GM19328 (cell line): ENCODE measurements around the gene DROSHA.
"Not testable (repeated sequence)": the region's sequence is repeated elsewhere in the genome, so short reads cannot be mapped to it uniquely, and the experiment has no call there.

Experiments
- ATAC-seq: cut with Tn5 transposase; IDR thresholded peaks from one replicate; pipeline ENCODE4 v1.9.1; 2021; ENCODE audit warnings: mild to moderate bottlenecking, moderate library complexity; ENCODE audit not compliant: unreplicated experiment

Gene DROSHA

DNA sequence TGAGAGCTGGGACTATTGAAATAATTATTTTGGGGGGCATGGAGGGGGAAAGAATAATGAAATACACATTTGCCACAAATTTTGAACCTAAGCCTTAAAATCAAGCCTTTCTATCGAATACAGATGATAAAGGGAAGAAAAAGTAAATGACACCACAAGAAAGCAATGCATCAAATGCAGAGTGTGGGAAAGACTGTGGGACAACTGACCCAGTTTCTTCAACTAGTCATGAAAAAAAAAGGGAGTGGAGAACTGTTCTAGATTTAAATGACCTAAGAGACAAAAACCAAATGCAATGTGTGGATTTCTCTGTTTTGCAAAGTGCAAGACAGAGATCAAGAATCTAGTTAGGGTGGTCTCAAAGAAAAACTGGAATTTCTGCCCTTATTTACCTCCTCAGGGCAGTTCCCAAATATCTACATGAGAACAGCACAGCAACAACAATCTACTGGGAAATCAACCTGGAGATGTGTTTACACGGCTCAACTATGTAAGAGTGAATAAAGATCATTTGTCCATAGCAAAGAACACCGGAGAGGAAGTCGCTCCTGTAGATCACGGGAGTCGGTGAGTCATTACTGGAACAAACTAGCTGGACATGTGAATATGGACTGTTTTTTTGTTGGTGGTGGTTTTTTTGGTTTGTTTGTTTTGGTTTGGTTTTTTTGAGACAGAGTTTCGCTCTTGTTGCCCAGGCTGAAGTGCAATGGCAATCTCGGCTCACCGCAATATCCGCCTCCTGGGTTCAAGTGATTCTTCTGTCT is 145.9 kb downstream of the DROSHA start:
- ATAC-seq = no peak

DNA sequence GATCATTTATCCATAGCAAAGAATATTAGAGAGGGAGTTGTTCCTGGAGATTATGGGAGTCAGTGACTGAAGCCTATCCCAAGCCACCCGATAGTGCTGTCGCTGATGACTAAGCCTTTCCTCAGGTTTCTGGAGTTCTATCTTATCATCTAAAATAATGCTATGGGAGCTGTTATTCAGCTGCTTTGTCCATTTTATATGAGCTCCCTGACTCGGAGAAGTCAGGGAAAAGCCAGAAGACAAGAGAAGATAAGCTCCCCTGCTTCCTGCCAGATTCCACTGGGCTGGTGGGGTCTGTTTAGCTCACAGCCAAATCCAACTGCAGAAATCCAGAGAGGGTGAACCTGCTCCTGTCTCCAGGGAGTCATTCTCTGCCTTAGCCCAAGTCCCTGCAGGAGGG is 148.2 kb downstream of the DROSHA start:
- ATAC-seq = no peak

DNA sequence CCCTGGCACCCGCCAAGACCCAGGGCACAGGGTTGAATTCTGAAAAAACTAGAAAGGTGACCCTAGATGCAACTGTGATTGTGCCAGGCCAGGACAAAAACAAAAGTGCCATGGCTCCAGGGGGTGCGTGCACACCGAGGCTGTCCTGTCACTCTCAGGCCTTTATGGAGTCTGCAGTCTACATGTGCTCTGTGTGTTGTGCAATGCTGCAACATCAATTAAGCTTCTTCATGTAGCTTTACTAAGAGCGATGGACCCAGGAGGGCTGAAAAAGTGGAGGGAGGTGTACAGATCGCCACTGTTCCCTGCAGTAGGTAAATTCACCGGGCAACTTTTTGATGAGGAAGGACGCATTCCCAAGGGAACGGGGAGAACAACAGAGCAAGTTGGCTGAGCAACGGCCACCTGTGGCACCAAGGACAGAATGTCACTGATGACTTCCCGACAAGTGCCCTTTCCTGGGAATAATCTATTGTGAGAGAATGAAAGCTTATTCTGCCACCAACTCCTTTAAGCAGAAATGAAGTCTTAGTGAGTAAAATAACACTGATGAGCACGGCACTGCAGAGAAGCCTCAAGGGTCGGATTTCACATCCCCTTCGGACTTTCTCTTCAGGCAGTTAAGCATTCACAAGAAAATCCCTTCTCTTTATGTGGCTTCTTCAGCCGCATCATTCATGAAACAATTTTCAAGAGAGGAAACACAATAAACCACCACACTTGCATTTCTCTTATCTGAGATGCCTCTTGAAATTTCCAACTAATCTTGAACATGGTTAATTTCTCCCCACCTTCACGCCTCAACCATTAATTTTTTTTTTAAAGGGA is 149.6 kb downstream of the DROSHA start:
- peak; percentile 51 for ATAC-seq

DNA sequence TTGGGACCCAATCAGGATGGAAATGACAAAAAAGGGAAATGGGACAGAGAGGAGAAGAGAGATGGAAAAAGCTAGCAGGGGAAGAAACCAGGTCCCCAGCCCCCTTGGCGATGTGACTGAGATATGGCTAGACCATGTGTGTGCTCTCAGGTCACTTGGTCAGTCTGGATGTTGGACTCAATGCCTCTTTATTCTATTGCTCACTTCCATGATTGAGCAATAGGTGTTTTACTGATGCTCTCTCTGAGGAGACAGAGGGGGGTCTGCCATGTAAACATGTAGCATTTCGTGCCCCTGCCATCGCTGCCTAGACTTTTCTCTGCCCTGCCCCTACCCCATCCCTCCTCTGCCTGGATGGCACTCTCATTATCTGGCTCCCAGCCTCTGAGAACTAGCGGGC is 150.6 kb downstream of the DROSHA start:
- ATAC-seq = no peak

DNA sequence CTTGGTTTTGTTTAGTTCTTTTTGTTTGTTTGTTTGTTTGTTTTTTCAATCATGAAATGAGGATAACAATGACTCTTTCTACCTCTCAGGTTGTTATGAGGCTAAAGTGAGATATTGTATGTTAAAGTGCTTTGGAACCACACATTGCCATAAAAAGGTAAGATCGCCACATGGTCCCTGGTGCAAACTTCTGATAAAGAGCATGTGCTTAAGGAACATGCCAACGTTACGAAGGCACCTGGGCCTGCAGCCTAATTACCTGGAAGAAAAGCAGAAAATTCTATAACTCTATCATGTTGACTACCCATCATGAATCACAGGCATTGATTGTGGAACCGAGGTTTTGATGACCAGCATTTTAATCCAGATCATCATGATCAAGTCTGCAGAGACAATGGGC is 151.8 kb downstream of the DROSHA start:
- no peak for ATAC-seq

DNA sequence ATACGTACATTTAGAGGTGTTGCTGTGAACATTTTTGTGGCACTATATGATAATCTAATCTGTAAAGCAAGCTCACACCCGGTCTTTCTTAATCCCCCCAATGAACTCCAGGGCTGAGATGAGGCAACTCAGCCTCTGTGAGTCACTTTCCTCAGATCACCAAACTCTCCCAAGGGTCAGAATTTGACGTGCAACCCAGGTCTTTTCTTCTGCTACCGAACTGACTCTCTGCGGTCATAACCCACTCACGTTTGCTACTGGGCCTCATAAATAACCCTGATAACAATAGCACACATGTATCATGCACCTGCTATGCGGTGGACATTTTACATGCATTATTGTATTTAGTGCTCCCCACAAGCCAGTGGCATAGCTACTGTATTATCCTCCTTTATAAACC is 153.1 kb downstream of the DROSHA start:
- peak; percentile 44 for ATAC-seq

DNA sequence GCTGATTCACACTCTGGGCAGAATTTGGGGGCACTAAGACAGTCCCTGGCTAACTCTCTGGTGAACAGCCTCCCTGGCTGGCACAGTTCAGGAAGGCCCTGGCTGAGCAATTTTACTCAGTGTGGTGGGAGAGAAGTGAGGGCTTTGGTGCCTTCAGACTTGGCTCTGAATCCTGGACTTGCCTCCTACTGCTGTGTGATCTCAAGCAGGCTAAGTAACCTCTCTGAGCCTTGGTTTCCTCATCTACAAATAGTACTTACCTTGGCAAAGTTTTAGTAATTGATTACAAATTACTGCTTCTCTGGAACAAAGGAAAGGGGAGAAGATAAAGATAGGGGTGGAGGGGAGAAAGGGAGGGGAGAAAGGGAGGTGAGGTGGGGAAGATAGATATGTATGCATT is 153.8 kb downstream of the DROSHA start:
- ATAC-seq = no peak

DNA sequence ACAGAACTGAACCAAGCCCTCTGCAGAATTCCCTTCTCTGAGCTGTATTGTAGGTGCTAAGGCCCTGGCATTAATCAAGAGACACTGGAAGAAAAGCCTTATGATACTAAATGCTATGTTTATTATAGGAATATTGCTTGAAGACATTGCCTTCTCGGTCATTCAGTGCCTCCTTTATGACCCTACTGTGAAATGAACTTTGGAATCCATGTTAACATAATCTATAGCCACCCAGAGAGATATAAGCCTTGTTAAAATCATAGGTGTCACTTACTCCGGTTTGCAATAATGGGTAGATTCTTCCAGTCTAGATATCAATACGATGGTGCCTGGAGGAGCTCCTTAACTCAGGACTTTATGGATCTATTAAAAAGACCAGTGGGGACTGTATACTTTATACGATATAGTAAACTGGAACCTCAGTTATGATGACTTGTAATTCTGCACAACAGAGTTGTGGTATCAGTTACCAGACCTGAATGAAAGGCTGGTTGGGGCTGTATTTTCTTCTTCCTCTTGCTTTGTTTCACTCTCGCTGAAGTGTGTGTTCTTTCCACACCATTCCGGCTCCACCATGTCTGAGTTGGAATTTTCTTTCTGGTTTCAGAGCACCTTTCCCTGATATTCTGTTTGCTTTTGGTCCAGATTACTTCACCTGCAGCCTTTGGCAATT is 154.5 kb downstream of the DROSHA start:
- ATAC-seq = no peak

DNA sequence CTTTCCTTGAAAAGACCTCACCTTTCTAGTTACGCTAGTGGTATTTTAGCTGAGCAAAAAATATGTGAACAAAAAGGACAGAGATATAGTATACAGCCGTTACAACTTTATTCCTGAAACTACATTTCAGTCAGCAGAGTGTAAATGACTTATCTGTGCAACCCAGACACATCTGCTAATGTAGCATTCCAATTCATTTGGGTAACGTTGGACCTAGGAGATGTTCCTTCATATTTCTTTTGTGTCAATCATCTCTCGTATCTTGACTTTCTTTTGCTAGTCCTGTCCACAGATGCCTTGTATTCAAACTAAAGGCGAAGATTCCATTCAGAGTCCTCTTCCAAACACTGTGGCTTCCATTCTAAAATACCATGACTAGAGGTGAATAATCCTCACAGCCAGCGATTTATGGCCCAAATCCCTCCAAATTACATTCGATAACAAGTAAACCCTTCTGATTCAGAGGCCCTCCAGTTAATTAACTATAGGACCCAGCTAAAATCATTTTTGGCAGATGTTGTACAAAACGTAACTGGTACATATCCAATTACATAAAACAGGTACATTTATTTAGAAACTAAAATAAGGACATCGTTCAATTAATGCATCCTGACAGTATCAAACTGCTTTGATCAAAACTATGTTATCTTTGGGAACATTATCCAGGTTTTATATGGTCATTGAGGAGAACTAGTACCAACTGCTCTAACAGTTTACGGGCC is 155.7 kb downstream of the DROSHA start:
- no peak for ATAC-seq

DNA sequence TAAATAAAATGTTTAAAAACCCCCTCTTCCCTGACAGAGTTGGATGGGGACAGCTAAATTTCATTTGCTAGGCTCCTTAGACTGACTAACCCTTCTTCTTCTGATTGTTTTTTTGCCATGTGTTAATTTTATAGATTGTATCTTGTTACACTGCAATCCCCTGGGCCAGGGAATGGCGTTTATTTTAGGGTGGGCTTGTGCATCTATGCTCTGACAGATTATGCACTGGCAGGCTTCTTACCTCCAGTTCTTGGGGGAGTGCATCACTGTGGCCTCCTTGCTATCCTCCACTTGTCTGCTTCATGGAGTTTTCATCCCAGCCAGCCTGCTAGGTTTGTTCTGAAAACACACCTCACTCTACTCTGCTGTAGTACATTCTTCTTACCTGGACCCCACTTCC is 159.8 kb downstream of the DROSHA start:
- ATAC-seq = no peak

DNA sequence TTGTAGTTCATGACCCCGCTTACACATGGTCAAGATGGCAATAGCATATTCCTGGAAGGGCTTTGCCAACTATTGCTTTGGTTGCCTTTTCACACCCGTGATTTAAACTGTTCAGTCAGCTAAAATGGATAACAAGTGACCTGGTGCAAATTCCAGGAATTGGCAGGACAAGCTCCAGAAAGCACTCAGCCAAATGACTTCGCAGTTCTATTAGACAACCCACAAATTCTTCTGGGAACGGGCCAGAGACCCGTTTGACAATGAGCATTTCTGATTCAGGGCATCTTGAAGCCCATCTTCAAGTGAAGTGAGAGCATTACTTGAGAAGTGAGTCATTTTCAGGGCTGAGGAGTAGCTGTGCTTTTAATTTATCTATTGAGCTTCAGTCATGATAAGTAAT is 165.0 kb downstream of the DROSHA start:
- ATAC-seq = no peak

DNA sequence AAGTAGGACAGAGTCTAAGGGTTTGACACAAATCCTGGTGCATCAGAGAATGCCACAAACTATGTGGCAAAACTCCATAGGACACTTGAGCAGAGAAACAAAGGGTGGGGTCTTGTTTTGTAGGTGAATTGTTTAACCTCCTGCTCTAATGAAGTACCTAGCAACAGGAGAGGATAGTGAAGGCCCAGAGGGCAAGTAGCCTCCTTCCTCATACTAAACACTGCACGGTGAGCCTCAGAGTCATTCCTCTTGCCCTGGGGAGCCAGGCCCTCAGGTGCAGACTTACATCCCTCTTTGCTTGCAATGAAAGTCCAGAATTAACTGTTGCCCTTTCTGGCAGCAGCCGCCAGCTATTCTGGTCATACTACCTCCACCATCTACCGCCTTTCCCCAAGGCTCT is 166.1 kb downstream of the DROSHA start:
- no peak for ATAC-seq

DNA sequence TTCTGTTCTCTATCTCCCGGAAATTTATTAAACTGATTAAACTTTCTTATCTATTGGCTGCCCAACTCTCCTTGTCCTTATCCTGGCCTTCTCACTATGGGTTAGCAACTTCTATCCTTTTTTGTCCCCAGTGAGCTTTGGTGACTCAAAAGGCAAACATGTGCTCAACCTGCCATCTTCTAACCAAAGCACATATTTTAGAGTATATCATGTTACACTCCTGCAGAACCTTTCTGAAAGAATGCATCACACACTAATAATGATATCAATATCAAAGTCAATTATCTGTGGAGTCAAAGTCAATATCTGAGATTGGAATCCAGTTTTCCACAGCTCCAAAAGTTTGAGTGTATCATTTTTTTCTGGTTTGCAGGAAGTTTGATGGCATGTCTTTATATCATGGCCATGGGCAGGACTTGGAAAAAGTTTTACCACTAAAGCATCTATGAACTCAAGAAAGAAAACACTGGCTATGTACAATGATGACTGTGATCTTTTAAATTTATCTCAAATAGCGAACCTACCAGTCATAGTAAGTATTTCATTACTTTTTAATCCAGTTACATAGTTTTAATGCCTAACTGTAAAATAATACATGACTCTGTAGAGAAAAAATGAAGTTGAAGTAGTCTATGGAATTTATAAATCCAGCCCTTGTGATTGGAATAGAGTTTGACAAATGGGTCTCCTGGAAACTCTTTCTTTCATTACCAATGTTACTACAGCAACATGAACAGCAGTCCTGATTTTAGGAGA is 166.8 kb downstream of the DROSHA start:
- no peak for ATAC-seq

DNA sequence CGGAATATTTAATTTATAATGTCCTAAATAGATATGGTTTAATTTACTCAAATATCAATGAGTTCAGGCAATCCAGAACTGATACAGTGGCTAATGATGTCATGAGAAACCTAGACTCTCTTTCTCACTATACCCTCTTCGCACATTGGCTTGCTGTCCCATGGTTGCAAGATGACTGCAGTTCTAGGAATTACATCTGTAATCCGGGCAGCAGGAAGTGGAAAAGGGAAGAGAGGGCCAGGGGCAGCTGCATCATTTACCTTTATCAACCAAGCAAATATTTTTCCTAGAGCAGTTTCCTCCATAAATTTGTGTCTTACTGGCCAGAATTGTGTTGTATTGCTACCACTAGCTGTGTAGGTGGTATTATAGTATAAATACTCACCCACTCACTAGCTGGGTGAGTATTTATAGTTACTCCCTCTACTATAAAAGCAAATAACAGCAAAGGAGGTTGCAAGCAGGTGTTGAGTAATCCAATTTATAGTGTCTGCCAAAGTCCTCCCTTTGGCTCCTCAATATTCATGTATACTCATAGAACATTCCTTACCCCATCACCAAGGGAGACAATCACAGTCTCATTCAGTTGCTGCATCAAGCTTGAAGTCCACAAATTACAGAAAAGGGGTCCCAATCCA is 168.8 kb downstream of the DROSHA start:
- no peak for ATAC-seq

DNA sequence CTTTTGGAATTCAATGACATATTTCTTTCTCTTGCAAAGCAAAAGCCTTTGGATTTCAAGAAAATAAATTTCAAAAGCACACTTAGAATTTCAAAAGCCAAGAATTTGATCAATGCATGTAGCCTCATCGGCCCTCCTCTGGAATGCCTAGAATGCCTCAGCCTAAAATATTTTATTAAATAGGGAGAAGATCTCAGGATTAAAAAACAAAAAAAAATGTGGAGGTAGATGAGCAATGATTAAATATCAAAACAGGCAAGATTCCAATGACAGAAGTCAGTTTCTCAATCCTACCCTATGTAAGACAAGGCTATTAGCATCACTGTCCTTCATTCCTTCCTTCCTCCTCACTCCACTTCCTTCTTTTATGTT is 169.4 kb downstream of the DROSHA start:
- ATAC-seq = no peak

DNA sequence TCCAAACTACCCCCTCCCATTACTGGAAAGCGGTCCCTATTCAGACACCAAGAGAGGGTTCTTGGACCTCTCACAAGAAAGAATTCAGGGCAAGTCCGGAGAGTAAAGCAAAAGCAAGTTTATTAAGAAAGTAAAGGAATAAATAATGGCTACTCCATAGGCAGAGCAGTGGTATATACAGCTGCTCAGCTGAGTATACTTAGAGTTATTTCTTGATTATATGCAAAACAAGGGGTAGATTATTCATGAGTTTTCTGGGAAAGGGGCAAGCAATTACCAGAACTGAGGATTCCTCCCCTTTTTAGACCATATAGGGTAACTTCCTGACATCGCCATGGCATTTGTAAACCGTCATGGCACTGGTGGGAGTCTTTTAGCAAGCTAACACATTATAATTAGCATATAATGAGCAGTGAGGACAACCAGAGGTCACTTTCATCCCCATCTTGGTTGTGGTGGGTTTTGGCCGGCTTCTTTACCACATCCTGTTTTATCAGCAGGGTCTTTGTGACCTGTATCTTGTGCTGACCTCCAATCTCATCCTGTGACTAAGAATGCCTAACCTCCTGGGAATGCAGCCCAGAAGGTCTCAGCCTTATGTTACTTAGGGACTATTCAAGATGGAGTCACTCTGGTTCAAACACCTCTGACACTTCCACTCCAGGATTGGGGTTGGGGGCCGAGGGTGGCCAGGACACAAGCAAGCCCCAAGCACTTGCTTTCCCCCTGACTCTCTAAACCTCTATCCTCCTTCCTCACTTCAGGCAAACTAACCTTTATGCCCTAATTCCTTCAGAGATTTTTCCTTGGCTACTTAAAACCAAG is 170.0 kb downstream of the DROSHA start:
- not testable (repeated sequence) for ATAC-seq

DNA sequence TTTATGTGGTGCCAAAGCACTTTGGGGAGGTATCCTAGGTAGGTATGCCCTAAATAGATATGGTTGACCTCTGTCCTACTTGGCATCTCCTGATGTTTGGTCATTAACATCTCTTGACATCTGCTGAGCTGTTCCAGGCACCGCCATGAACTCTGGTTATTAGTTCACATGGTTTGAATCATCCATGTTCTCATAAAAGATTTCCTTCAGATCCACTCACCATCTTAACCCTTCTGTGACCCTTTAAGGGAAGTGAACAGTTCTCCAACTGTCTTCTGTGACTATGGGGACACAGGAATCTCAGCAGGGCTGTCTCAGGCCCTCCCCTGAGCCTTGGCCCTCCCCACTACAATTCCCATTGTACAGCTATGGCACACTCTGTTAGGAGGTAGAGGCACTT is 170.7 kb downstream of the DROSHA start:
- ATAC-seq = no peak

DNA sequence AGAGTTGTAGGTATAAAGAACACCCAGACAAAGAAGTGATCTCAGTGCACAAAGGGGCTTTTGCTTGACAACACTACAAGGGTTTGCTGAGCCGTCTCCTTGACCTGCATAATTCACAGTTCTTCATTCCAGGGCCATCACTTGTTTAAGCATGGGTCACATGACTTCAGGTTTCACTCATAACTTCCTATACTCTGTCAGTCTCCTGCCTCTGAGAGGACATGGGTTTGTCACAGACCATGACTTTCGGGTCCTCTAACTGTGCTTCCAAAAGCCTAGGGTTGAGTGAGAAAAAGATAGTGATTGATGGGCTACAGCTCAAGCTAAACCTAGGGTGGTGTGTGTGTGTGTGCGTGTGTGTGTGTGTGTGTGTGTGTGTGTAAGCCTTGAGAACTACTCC is 172.1 kb downstream of the DROSHA start:
- no peak for ATAC-seq

DNA sequence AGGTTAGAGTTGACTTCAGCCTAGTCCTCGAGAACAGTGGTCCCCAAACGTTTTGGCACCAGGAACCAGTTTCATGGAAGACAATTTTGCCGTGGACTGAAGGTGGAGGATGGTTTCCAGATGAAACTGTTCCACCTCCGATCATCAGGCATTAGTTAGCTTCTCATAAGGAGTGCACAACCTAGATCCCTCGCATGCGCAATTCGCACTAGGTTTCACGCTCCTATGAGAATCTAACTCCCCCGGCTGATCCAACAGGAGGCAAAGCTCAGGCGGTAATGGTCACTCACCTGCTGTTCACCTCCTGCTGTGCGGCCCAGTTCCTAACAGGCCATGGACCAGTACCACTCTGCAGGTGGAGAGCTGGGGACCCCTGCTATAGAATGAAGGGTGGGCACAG is 174.9 kb downstream of the DROSHA start:
- ATAC-seq = no peak
